HFFc6 (cell line): ENCODE results near the gene DLG1. TPM values are rescaled to one million over a fixed set of nuclear protein-coding genes. Genes with fewer than 3 reads are reported as not detected.

ENCODE experiments used
- DNase-seq: peaks from one replicate; pipeline ENCODE4 v3.0.0-alpha.2; 2018
- H3K27ac Mint-ChIP-seq: 2 replicates; pipeline ENCODE4 v1.8.0; 2020; ENCODE audit warnings: mild to moderate bottlenecking, mixed read lengths
- H3K27me3 Mint-ChIP-seq: 2 replicates; pipeline ENCODE4 v1.8.0; 2021; ENCODE audit warnings: mild to moderate bottlenecking, moderate library complexity, mixed read lengths; ENCODE audit not compliant: insufficient read depth
- H3K36me3 Mint-ChIP-seq: 2 replicates; pipeline ENCODE4 v1.8.0; 2021; ENCODE audit warnings: low read depth, mixed read lengths
- H3K4me1 Mint-ChIP-seq: 2 replicates; pipeline ENCODE4 v1.8.0; 2020; ENCODE audit warnings: low read depth, mixed read lengths
- H3K4me3 Mint-ChIP-seq: 2 replicates; pipeline ENCODE4 v1.8.0; 2020; ENCODE audit warnings: mild to moderate bottlenecking, moderate library complexity, mixed read lengths
- H3K9me3 Mint-ChIP-seq: 2 replicates; pipeline ENCODE4 v1.8.0; 2020; ENCODE audit warnings: mild to moderate bottlenecking, mixed read lengths
- total RNA-seq, 6 experiments: library from RNA; stranded (reverse); fragmentation: NEBNext Ultra II Directional; extraction: Animal tissue kit (Norgen Biotek cat#: 25700); gene quantifications; 2 replicates in 1 of 6; 3 replicates in 5 of 6; pipeline ENCODE4 v1.2.3, GENCODE V29; 2021
- TF ChIP-seq, protein P1 (sequence below): fragments of 200-600 bp; sonication (generic); IDR thresholded peaks from 2 replicates; pipeline ENCODE4 v1.5.0; 2021; ENCODE audit warnings: antibody characterized with exemption, mild to moderate bottlenecking

Gene DLG1
- total RNA-seq, 6 experiments from 2014 or later = 64.8 to 82.5 (median 74.7) TPM

- H3K27me3 Mint-ChIP-seq = no peaks in the 10 kb centered on the region
- TF ChIP-seq, protein P1, sequence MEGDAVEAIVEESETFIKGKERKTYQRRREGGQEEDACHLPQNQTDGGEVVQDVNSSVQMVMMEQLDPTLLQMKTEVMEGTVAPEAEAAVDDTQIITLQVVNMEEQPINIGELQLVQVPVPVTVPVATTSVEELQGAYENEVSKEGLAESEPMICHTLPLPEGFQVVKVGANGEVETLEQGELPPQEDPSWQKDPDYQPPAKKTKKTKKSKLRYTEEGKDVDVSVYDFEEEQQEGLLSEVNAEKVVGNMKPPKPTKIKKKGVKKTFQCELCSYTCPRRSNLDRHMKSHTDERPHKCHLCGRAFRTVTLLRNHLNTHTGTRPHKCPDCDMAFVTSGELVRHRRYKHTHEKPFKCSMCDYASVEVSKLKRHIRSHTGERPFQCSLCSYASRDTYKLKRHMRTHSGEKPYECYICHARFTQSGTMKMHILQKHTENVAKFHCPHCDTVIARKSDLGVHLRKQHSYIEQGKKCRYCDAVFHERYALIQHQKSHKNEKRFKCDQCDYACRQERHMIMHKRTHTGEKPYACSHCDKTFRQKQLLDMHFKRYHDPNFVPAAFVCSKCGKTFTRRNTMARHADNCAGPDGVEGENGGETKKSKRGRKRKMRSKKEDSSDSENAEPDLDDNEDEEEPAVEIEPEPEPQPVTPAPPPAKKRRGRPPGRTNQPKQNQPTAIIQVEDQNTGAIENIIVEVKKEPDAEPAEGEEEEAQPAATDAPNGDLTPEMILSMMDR = no peak
- no peak overlapping the region for H3K4me3 Mint-ChIP-seq
- no peak for DNase-seq
- no peaks in the 10 kb centered on the region for H3K9me3 Mint-ChIP-seq
- H3K27ac Mint-ChIP-seq = no peak overlapping the region
- peaks cover 31% of the 10 kb centered on the region for H3K36me3 Mint-ChIP-seq
- peaks cover 31% of the 10 kb centered on the region for H3K4me1 Mint-ChIP-seq
These were observed 11.7 kb downstream of the DLG1 start for GRCh38 chr3:197286678-197287077.

- DNase-seq = no peak
- Mint-ChIP-seq H3K9me3 (no peaks in the 10 kb centered on the region), H3K4me1 (peaks cover 19% of the 10 kb centered on the region), H3K27ac (no peak overlapping the region), H3K27me3 (no peaks in the 10 kb centered on the region), H3K36me3 (peaks cover 29% of the 10 kb centered on the region), H3K4me3 (no peak overlapping the region)
- TF ChIP-seq, protein P1 = no peak
These were observed 12.9 kb downstream of the DLG1 start for GRCh38 chr3:197285557-197285956.

DNA sequence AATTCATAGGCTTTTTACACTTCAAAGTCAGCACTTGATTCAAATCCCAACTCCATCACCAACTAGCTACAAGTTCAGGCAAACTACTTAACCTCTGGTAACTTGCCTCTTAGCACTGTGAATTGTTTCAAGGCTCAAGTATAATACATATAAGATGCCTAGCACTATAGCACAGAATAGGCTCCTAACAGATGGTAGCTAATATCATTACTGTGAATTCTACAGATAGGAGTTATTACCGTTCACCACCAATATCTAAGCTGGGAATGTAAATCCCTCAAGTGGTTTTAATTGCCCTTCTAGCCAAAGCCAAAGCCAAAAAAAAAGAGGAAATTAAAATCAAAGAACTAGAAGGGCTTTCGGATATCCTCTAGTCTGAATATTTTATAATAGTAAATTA is 15.4 kb downstream of the DLG1 start:
- Mint-ChIP-seq H3K27ac (no peak overlapping the region), H3K4me3 (no peak overlapping the region), H3K4me1 (no peaks in the 10 kb centered on the region), H3K9me3 (no peaks in the 10 kb centered on the region), H3K36me3 (peaks cover 33% of the 10 kb centered on the region), H3K27me3 (no peaks in the 10 kb centered on the region; the same call in 1 of the 2 replicates)
- TF ChIP-seq, protein P1 = no peak
- no peak for DNase-seq

GRCh38 chr3:197281849-197282248 is 16.6 kb downstream of the DLG1 start:
- TF ChIP-seq, protein P1 = no peak
- Mint-ChIP-seq H3K27ac (no peak overlapping the region), H3K36me3 (peaks cover 33% of the 10 kb centered on the region), H3K4me3 (no peak overlapping the region), H3K9me3 (no peaks in the 10 kb centered on the region), H3K27me3 (no peaks in the 10 kb centered on the region; the same call in 1 of the 2 replicates), H3K4me1 (no peaks in the 10 kb centered on the region)
- DNase-seq = no peak

- Mint-ChIP-seq H3K4me1 (no peaks in the 10 kb centered on the region), H3K27me3 (no peaks in the 10 kb centered on the region; the same call in 1 of the 2 replicates), H3K36me3 (peaks cover 22% of the 10 kb centered on the region), H3K27ac (no peak overlapping the region), H3K4me3 (no peak overlapping the region), H3K9me3 (no peaks in the 10 kb centered on the region)
- TF ChIP-seq, protein P1 = no peak
- DNase-seq = no peak
These were observed 18.3 kb downstream of the DLG1 start for GRCh38 chr3:197280156-197280555.

GRCh38 chr3:197278933-197279332 is 19.5 kb downstream of the DLG1 start:
- H3K4me1 Mint-ChIP-seq = 0 out of 2 replicates have a peak, but pooled peaks cover 3% of the 10 kb centered on the region
- no peaks in the 10 kb centered on the region for H3K9me3 Mint-ChIP-seq
- no peaks in the 10 kb centered on the region; the same call in 1 of the 2 replicates for H3K27me3 Mint-ChIP-seq
- H3K36me3 Mint-ChIP-seq = peaks cover 28% of the 10 kb centered on the region
- TF ChIP-seq, protein P1 = no peak
- no peak overlapping the region for H3K4me3 Mint-ChIP-seq
- no peak for DNase-seq
- no peak overlapping the region for H3K27ac Mint-ChIP-seq
